ENCODE data around the gene MB21D2.

Gene MB21D2

GRCh38 chr3:192901435-192901834 is 16.2 kb downstream of the MB21D2 start:
- no peak overlapping the region for H2AFZ ChIP-seq (ENCODE audit: insufficient read depth, low read length, poor library complexity)
- no peak overlapping the region for H3K14ac ChIP-seq (ENCODE audit: low read length)
- no peak overlapping the region for H3K4ac ChIP-seq (ENCODE audit: low read depth, low read length)
- H3K36me3 ChIP-seq (ENCODE audit: control insufficient read depth in 1 of 2, insufficient read depth in 2 of 2, low read length in 2 of 2), result peaks cover 0 to 3% of the 10 kb centered on the region in 2 experiments
- no peaks in the 10 kb centered on the region for H3K27me3 ChIP-seq (ENCODE audit: insufficient read depth, low read length)
- peaks cover 5% of the 10 kb centered on the region for H3K79me2 ChIP-seq (ENCODE audit: control insufficient read depth, insufficient read depth, low read length, poor library complexity)
- peaks cover 3% of the 10 kb centered on the region for H3K9me3 ChIP-seq (ENCODE audit: insufficient read depth, low read depth, low read length)
- DNase-seq, result no peak
- peaks cover 6% of the 10 kb centered on the region for H3K79me1 ChIP-seq (ENCODE audit: low read length)
- no peak overlapping the region for H3K4me2 ChIP-seq (ENCODE audit: low read length)
- no peak overlapping the region for H2BK12ac ChIP-seq (ENCODE audit: low read length)
- no peak overlapping the region for H3K9ac ChIP-seq (ENCODE audit: low read length)
- no peak overlapping the region for H3K4me3 ChIP-seq (ENCODE audit: low read depth, low read length)
- no peak overlapping the region for H3K27ac ChIP-seq (ENCODE audit: low read depth, low read length)
- H3K4me1 ChIP-seq (ENCODE audit: control insufficient read depth in 1 of 2, insufficient read depth in 2 of 2, low read length in 2 of 2), result peaks cover 13 to 19% of the 10 kb centered on the region in 2 experiments
- no peak overlapping the region for H3K23ac ChIP-seq (ENCODE audit: low read length)
- H4K8ac ChIP-seq (ENCODE audit: low read depth, low read length), result no peak overlapping the region
- no peak overlapping the region for H2BK5ac ChIP-seq (ENCODE audit: low read depth, low read length, poor library complexity)
- no CpG with 5 or more reads among the region's 1 CpG for WGBS (ENCODE audit: extremely low coverage, insufficient coverage, insufficient read length)
- H4K12ac ChIP-seq (ENCODE audit: low read depth, low read length), result no peak overlapping the region
- H3K18ac ChIP-seq (ENCODE audit: low read length), result no peak overlapping the region
- no peak overlapping the region for H2BK120ac ChIP-seq (ENCODE audit: insufficient read depth, low read length, poor library complexity)
- no peak overlapping the region for H4K91ac ChIP-seq (ENCODE audit: low read depth, low read length)
- H2AK5ac ChIP-seq (ENCODE audit: low read length), result no peak overlapping the region

GRCh38 chr3:192899540-192899982 is 18.1 kb downstream of the MB21D2 start:
- Histone ChIP-seq H3K4ac (ENCODE audit: low read depth, low read length) (peak overlapping the region; percentile 84), H4K91ac (ENCODE audit: low read depth, low read length) (no peak overlapping the region), H2BK120ac (ENCODE audit: insufficient read depth, low read length, poor library complexity) (no peak overlapping the region), H3K4me1 (ENCODE audit: control insufficient read depth in 1 of 2, insufficient read depth in 2 of 2, low read length in 2 of 2) (peaks cover 7 to 14% of the 10 kb centered on the region in 2 experiments), H3K79me2 (ENCODE audit: control insufficient read depth, insufficient read depth, low read length, poor library complexity) (peaks cover 5% of the 10 kb centered on the region), H3K4me3 (ENCODE audit: low read depth, low read length) (no peak overlapping the region), H3K23ac (ENCODE audit: low read length) (no peak overlapping the region), H3K14ac (ENCODE audit: low read length) (no peak overlapping the region), H4K8ac (ENCODE audit: low read depth, low read length) (no peak overlapping the region), H3K18ac (ENCODE audit: low read length) (no peak overlapping the region), H2BK5ac (ENCODE audit: low read depth, low read length, poor library complexity) (no peak overlapping the region), H2AFZ (ENCODE audit: insufficient read depth, low read length, poor library complexity) (no peak overlapping the region), H3K9ac (ENCODE audit: low read length) (no peak overlapping the region), H3K4me2 (ENCODE audit: low read length) (no peak overlapping the region), H3K79me1 (ENCODE audit: low read length) (peaks cover 3% of the 10 kb centered on the region), H3K36me3 (ENCODE audit: control insufficient read depth in 1 of 2, insufficient read depth in 2 of 2, low read length in 2 of 2) (peaks cover 0 to 3% of the 10 kb centered on the region in 2 experiments), H4K12ac (ENCODE audit: low read depth, low read length) (no peak overlapping the region), H2AK5ac (ENCODE audit: low read length) (no peak overlapping the region), H3K27me3 (ENCODE audit: insufficient read depth, low read length) (no peaks in the 10 kb centered on the region), H2BK12ac (ENCODE audit: low read length) (no peak overlapping the region), H3K27ac (ENCODE audit: low read depth, low read length) (no peak overlapping the region), H3K9me3 (ENCODE audit: insufficient read depth, low read depth, low read length) (peaks cover 3% of the 10 kb centered on the region)
- no CpG with 5 or more reads among the region's 3 CpGs for WGBS (ENCODE audit: extremely low coverage, insufficient coverage, insufficient read length)
- peak in 1 of 2 donors; percentile 64 for DNase-seq

GRCh38 chr3:192897005-192897404 is 20.7 kb downstream of the MB21D2 start:
- H2BK12ac ChIP-seq (ENCODE audit: low read length), result no peak overlapping the region
- peak; percentile 60 to 95 for DNase-seq
- peaks cover 1% of the 10 kb centered on the region for H3K79me2 ChIP-seq (ENCODE audit: control insufficient read depth, insufficient read depth, low read length, poor library complexity)
- no peak overlapping the region for H2AFZ ChIP-seq (ENCODE audit: insufficient read depth, low read length, poor library complexity)
- no peak overlapping the region for H4K12ac ChIP-seq (ENCODE audit: low read depth, low read length)
- H3K9me3 ChIP-seq (ENCODE audit: insufficient read depth, low read depth, low read length), result peaks cover under 1% of the 10 kb centered on the region
- no peak overlapping the region for H2BK120ac ChIP-seq (ENCODE audit: insufficient read depth, low read length, poor library complexity)
- WGBS (ENCODE audit: extremely low coverage, insufficient coverage, insufficient read length), result no CpG with 5 or more reads among the region's 5 CpGs
- H4K91ac ChIP-seq (ENCODE audit: low read depth, low read length), result no peak overlapping the region
- no peak overlapping the region for H3K18ac ChIP-seq (ENCODE audit: low read length)
- H2BK5ac ChIP-seq (ENCODE audit: low read depth, low read length, poor library complexity), result no peak overlapping the region
- H3K9ac ChIP-seq (ENCODE audit: low read length), result no peak overlapping the region
- peaks cover 7% of the 10 kb centered on the region for H3K79me1 ChIP-seq (ENCODE audit: low read length)
- H2AK5ac ChIP-seq (ENCODE audit: low read length), result no peak overlapping the region
- peaks cover 11 to 22% of the 10 kb centered on the region in 2 experiments for H3K4me1 ChIP-seq (ENCODE audit: control insufficient read depth in 1 of 2, insufficient read depth in 2 of 2, low read length in 2 of 2)
- no peak overlapping the region for H3K14ac ChIP-seq (ENCODE audit: low read length)
- H3K4ac ChIP-seq (ENCODE audit: low read depth, low read length), result no peak overlapping the region
- H3K27ac ChIP-seq (ENCODE audit: low read depth, low read length), result no peak overlapping the region
- H4K8ac ChIP-seq (ENCODE audit: low read depth, low read length), result no peak overlapping the region
- no peaks in the 10 kb centered on the region for H3K36me3 ChIP-seq (ENCODE audit: control insufficient read depth in 1 of 2, insufficient read depth in 2 of 2, low read length in 2 of 2)
- no peak overlapping the region for H3K4me2 ChIP-seq (ENCODE audit: low read length)
- no peak overlapping the region for H3K23ac ChIP-seq (ENCODE audit: low read length)
- no peaks in the 10 kb centered on the region for H3K27me3 ChIP-seq (ENCODE audit: insufficient read depth, low read length)
- H3K4me3 ChIP-seq (ENCODE audit: low read depth, low read length), result no peak overlapping the region

- peaks cover 11 to 22% of the 10 kb centered on the region in 2 experiments for H3K4me1 ChIP-seq (ENCODE audit: control insufficient read depth in 1 of 2, insufficient read depth in 2 of 2, low read length in 2 of 2)
- H3K18ac ChIP-seq (ENCODE audit: low read length), result no peak overlapping the region
- no CpG with 5 or more reads among the region's 5 CpGs for WGBS (ENCODE audit: extremely low coverage, insufficient coverage, insufficient read length)
Measured at GRCh38 chr3:192896208-192896607, 21.4 kb downstream of the MB21D2 start.

More at GRCh38 chr3:192896208-192896607, 21.4 kb downstream of the MB21D2 start:
- peaks cover 1% of the 10 kb centered on the region for H3K79me2 ChIP-seq (ENCODE audit: control insufficient read depth, insufficient read depth, low read length, poor library complexity)
- H3K9me3 ChIP-seq (ENCODE audit: insufficient read depth, low read depth, low read length), result peaks cover 2% of the 10 kb centered on the region
- H4K12ac ChIP-seq (ENCODE audit: low read depth, low read length), result no peak overlapping the region
- H2BK12ac ChIP-seq (ENCODE audit: low read length), result no peak overlapping the region
- H4K8ac ChIP-seq (ENCODE audit: low read depth, low read length), result no peak overlapping the region
- H3K9ac ChIP-seq (ENCODE audit: low read length), result no peak overlapping the region
- H2AFZ ChIP-seq (ENCODE audit: insufficient read depth, low read length, poor library complexity), result no peak overlapping the region
- no peak overlapping the region for H4K91ac ChIP-seq (ENCODE audit: low read depth, low read length)
- H3K4me2 ChIP-seq (ENCODE audit: low read length), result no peak overlapping the region
- H3K14ac ChIP-seq (ENCODE audit: low read length), result no peak overlapping the region
- H2BK5ac ChIP-seq (ENCODE audit: low read depth, low read length, poor library complexity), result no peak overlapping the region
- no peak overlapping the region for H2AK5ac ChIP-seq (ENCODE audit: low read length)
- no peak overlapping the region for H3K27ac ChIP-seq (ENCODE audit: low read depth, low read length)
- H3K79me1 ChIP-seq (ENCODE audit: low read length), result peaks cover 8% of the 10 kb centered on the region
- no peak overlapping the region for H3K4me3 ChIP-seq (ENCODE audit: low read depth, low read length)
- H3K4ac ChIP-seq (ENCODE audit: low read depth, low read length), result no peak overlapping the region
- H3K27me3 ChIP-seq (ENCODE audit: insufficient read depth, low read length), result no peaks in the 10 kb centered on the region
- H2BK120ac ChIP-seq (ENCODE audit: insufficient read depth, low read length, poor library complexity), result no peak overlapping the region
- no peaks in the 10 kb centered on the region for H3K36me3 ChIP-seq (ENCODE audit: control insufficient read depth in 1 of 2, insufficient read depth in 2 of 2, low read length in 2 of 2)
- H3K23ac ChIP-seq (ENCODE audit: low read length), result no peak overlapping the region
- DNase-seq, result no peak
